Mesendoderm (in vitro differentiated cells): ENCODE measurements around the gene UNC93A.
"Not testable (repeated sequence)": the region's sequence is repeated elsewhere in the genome, so short reads cannot be mapped to it uniquely, and the experiment has no call there.

Source experiments
- DNase-seq: peaks from one replicate; pipeline ENCODE4 v3.0.0; 2013
- H2AK5ac ChIP-seq: 2 replicates; pipeline ENCODE4 v1.6.1; 2013; ENCODE audit warnings: low read length, inconsistent platforms
- H2BK120ac ChIP-seq: 2 replicates; pipeline ENCODE4 v1.6.1; 2013; ENCODE audit warnings: low read depth, mild to moderate bottlenecking, low read length, moderate library complexity, mixed read lengths
- H2BK15ac ChIP-seq: replicated peaks from 2 replicates; pipeline ENCODE4 v1.6.1; 2013; ENCODE audit warnings: low read depth, mild to moderate bottlenecking, moderate library complexity
- H2BK5ac ChIP-seq: 2 replicates; pipeline ENCODE4 v1.6.1; 2013; ENCODE audit warnings: low read length, inconsistent platforms
- H3K18ac ChIP-seq: 2 replicates; pipeline ENCODE4 v1.6.1; 2013; ENCODE audit warnings: mild to moderate bottlenecking, low read length, mixed read lengths
- H3K23ac ChIP-seq: one replicate; pipeline ENCODE4 v1.6.1; 2013; ENCODE audit warnings: low read length
- H3K27ac ChIP-seq: 2 replicates; pipeline ENCODE4 v1.5.1; 2013; ENCODE audit warnings: low read depth, mild to moderate bottlenecking, inconsistent platforms, low read length, moderate library complexity
- H3K27me3 ChIP-seq: 2 replicates; pipeline ENCODE4 v1.6.1; 2013; ENCODE audit warnings: low read length, control low read depth, mild to moderate bottlenecking, inconsistent platforms; ENCODE audit not compliant: insufficient read depth, poor library complexity
- H3K36me3 ChIP-seq: 2 replicates; pipeline ENCODE4 v1.6.1; 2013; ENCODE audit warnings: low read length, inconsistent platforms; ENCODE audit not compliant: control insufficient read depth, insufficient read depth
- H3K4ac ChIP-seq: one replicate; pipeline ENCODE4 v1.6.1; 2013; ENCODE audit warnings: low read depth, mild to moderate bottlenecking, low read length, moderate library complexity
- H3K4me1 ChIP-seq: 2 replicates; pipeline ENCODE4 v1.6.1; 2013; ENCODE audit warnings: low read depth, low read length, inconsistent platforms; ENCODE audit not compliant: control insufficient read depth
- H3K4me2 ChIP-seq: 2 replicates; pipeline ENCODE4 v1.6.1; 2013; ENCODE audit warnings: low read length
- H3K4me3 ChIP-seq: 2 replicates; pipeline ENCODE4 v1.5.1; 2013; ENCODE audit warnings: mild to moderate bottlenecking, low read length
- H3K56ac ChIP-seq: one replicate; pipeline ENCODE4 v1.6.1; 2013; ENCODE audit warnings: low read length
- H3K79me1 ChIP-seq: 2 replicates; pipeline ENCODE4 v1.6.1; 2013; ENCODE audit warnings: low read length, inconsistent platforms
- H3K79me2 ChIP-seq: 2 replicates; pipeline ENCODE4 v1.6.1; 2013; ENCODE audit warnings: mild to moderate bottlenecking, low read length; ENCODE audit not compliant: control insufficient read depth, insufficient read depth
- H3K9ac ChIP-seq: 2 replicates; pipeline ENCODE4 v1.6.1; 2013; ENCODE audit warnings: low read length, inconsistent platforms
- H4K5ac ChIP-seq: one replicate; pipeline ENCODE4 v1.6.1; 2013; ENCODE audit warnings: low read length
- H4K8ac ChIP-seq: one replicate; pipeline ENCODE4 v1.6.1; 2013; ENCODE audit warnings: low read depth, mild to moderate bottlenecking, control low read depth, low read length, moderate library complexity
- WGBS: extraction: QIAGEN DNeasy Blood & Tissue Kit; methylation state at CpG from one replicate; pipeline ENCODE4 v1.1.7; 2013; ENCODE audit warnings: low lambda C conversion rate, missing lambda C conversion rate; ENCODE audit not compliant: insufficient coverage; ENCODE audit errors: extremely low coverage; 5-methylcytosine and 5-hydroxymethylcytosine counted together

UNC93A gene

GRCh38 chr6:167350731-167351655 lies 59.9 kb downstream of the UNC93A start:
- peaks cover 2% of the 10 kb centered on the region for H3K27me3 ChIP-seq
- H3K23ac ChIP-seq, result no peak overlapping the region
- no peak overlapping the region for H2AK5ac ChIP-seq
- no peak overlapping the region for H4K5ac ChIP-seq
- H3K56ac ChIP-seq, result peak overlapping the region; percentile 69
- peak overlapping the region; percentile 65 for H3K9ac ChIP-seq
- H3K27ac ChIP-seq, result no peak overlapping the region
- no peak overlapping the region for H3K18ac ChIP-seq
- H4K8ac ChIP-seq, result no peak overlapping the region
- no CpG with 5 or more reads among the region's 62 CpGs for WGBS
- H3K4me1 ChIP-seq, result no peaks in the 10 kb centered on the region
- H3K4me3 ChIP-seq, result peak overlapping the region; percentile 34
- H3K4ac ChIP-seq, result no peak overlapping the region
- DNase-seq, result peak; percentile 91
- H3K79me2 ChIP-seq, result no peaks in the 10 kb centered on the region
- H3K36me3 ChIP-seq, result no peaks in the 10 kb centered on the region
- no peaks in the 10 kb centered on the region for H3K79me1 ChIP-seq
- peak overlapping the region; percentile 88 for H3K4me2 ChIP-seq
- H2BK15ac ChIP-seq, result no peak overlapping the region
- H2BK5ac ChIP-seq, result no peak overlapping the region
- H2BK120ac ChIP-seq, result no peak overlapping the region

- H3K27ac ChIP-seq, result no peak overlapping the region
- H3K36me3 ChIP-seq, result no peaks in the 10 kb centered on the region
- no peak overlapping the region for H3K4ac ChIP-seq
- H2AK5ac ChIP-seq, result no peak overlapping the region
- no peak overlapping the region for H3K18ac ChIP-seq
- H3K27me3 ChIP-seq, result peaks cover 2% of the 10 kb centered on the region
- H3K4me3 ChIP-seq, result no peak overlapping the region
- H3K9ac ChIP-seq, result no peak overlapping the region
- H2BK120ac ChIP-seq, result no peak overlapping the region
- H3K4me1 ChIP-seq, result no peaks in the 10 kb centered on the region
- no peak overlapping the region for H3K23ac ChIP-seq
- WGBS, result no CpG with 5 or more reads among the region's 13 CpGs
- H3K4me2 ChIP-seq, result no peak overlapping the region
- H3K79me2 ChIP-seq, result no peaks in the 10 kb centered on the region
- H2BK5ac ChIP-seq, result no peak overlapping the region
- no peak overlapping the region for H3K56ac ChIP-seq
- H2BK15ac ChIP-seq, result no peak overlapping the region
- H4K5ac ChIP-seq, result no peak overlapping the region
- no peaks in the 10 kb centered on the region for H3K79me1 ChIP-seq
- DNase-seq, result no peak
- no peak overlapping the region for H4K8ac ChIP-seq
Observed at GRCh38 chr6:167351656-167352345, 60.7 kb downstream of the UNC93A start.

DNA sequence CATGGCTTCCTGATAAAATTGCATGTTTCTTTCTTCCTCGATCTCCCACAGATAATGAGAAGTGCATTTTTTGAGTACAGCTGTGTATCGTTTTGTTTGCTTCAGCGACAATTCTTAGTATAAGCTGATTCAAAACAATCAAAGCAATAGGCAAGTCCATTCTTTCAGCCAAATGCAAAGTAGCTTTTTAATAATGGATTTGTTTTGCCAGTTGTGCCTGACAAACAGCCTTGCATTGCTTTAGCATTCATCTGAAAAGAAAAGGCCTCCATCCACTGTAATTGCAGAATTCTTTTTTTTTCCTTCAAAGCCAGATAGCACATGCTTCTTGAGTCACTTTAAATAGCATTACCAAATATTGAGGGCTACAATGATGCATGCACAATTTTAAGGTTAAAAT lies 65.8 kb downstream of the UNC93A start:
- Histone ChIP-seq H3K4me1 (no peaks in the 10 kb centered on the region), H3K36me3 (no peaks in the 10 kb centered on the region), H3K18ac (no peak overlapping the region), H3K27ac (no peak overlapping the region), H4K5ac (no peak overlapping the region), H3K79me2 (no peaks in the 10 kb centered on the region), H2AK5ac (no peak overlapping the region), H2BK120ac (no peak overlapping the region), H3K79me1 (no peaks in the 10 kb centered on the region), H3K4me3 (no peak overlapping the region), H3K56ac (no peak overlapping the region), H3K4me2 (no peak overlapping the region), H2BK15ac (no peak overlapping the region), H4K8ac (no peak overlapping the region), H3K27me3 (no peaks in the 10 kb centered on the region), H2BK5ac (no peak overlapping the region), H3K4ac (no peak overlapping the region), H3K9ac (no peak overlapping the region), H3K23ac (no peak overlapping the region)
- WGBS, result no CpG with 5 or more reads among the region's 3 CpGs
- DNase-seq, result no peak

DNA sequence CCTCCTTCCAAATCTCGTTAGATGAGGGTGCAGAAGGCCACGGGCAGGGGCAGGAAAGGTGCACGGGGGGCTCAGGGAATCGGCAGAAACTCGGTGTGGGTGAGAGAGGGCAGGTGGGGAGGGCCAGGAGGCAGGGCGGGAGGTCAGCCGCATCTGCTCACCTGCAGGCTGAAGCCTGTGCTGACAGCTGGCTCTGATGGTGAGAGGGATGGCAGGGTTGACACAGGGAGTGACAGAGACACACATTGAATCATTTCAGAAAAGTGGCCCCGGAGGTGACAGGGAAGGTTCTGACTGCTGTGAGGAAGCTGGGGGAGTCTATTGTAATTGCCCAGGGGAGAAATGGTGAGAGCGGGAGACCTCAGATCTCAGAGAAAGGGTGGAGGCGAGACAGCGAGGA lies 67.3 kb downstream of the UNC93A start:
- H3K36me3 ChIP-seq, H3K79me2 ChIP-seq, H3K9ac ChIP-seq, H3K4me2 ChIP-seq, H3K56ac ChIP-seq, H3K4me3 ChIP-seq, H3K23ac ChIP-seq, H3K4ac ChIP-seq, H4K5ac ChIP-seq, H3K4me1 ChIP-seq, H3K27me3 ChIP-seq, H2AK5ac ChIP-seq, H3K79me1 ChIP-seq, H4K8ac ChIP-seq, H3K18ac ChIP-seq, H2BK15ac ChIP-seq, H2BK120ac ChIP-seq, DNase-seq, H2BK5ac ChIP-seq, H3K27ac ChIP-seq: not testable (repeated sequence)
- no CpG with 5 or more reads among the region's 11 CpGs for WGBS

GRCh38 chr6:167361170-167361569 lies 70.1 kb downstream of the UNC93A start:
- not testable (repeated sequence) for H3K23ac ChIP-seq, H3K4me3 ChIP-seq, H3K4me2 ChIP-seq, H3K9ac ChIP-seq, H2BK5ac ChIP-seq, H2BK15ac ChIP-seq, H3K79me2 ChIP-seq, DNase-seq, H4K5ac ChIP-seq, H3K4ac ChIP-seq, H2AK5ac ChIP-seq, H3K36me3 ChIP-seq, H3K56ac ChIP-seq, H4K8ac ChIP-seq, H2BK120ac ChIP-seq, H3K4me1 ChIP-seq, H3K18ac ChIP-seq, H3K79me1 ChIP-seq, H3K27ac ChIP-seq, H3K27me3 ChIP-seq
- WGBS, result no CpG with 5 or more reads among the region's 1 CpG
